ENCODE results near the gene DNASE1L2. TPM values are rescaled to one million over a fixed set of nuclear protein-coding genes. Genes with fewer than 3 reads are reported as not detected.

The DNASE1L2 gene
- total and polyA plus RNA-seq, 2 experiments from 2014 or later = 0.23 to 0.80 TPM

DNA sequence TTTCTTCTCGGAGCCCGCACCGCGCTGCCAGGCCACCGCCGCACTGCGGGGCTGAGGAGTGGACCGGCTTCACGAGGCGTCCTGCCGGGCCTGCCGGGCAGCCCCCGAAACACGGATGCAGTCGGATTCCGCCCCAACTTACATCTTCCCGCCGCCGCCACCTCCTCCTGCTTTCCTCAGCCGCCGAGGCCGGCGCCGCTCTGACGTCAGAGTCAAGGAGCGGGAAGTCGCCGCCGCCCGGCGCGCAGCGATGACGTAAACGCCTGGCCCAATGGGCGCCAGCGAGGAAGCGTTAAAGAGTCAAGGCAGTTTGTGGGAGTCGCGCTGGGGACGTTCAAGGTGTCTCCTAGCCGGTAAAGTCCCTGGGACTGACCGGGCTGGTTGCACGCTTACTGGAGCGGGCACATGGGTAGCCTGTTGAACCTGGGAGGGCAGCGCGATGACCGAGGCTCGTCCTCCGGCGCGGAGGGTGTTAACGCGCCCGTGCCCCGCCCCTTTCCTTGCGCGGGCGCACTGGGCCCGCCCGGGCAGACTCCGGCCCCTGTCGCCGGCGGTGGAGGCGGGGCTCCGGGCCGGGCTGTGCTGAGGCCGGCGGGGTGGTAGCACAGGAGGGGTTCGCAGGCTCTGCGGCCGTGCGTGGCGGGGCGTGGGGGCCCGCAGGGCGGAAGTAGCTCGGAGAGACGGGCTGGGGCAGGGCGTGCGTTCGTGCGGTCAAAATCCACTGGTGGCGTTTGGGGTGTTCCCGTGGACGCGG, 31.8 kb downstream of the DNASE1L2 start, which contains the start of gene RNPS1:
TSS of gene RNPS1 (minus strand) at position 214 of the 754 bp plus-strand sequence. CDS start 3,483 bp downstream, outside the sequence.
- peak within 1 kb of the TSS; percentile 62 for H3K4me3 ChIP-seq
- peak within 1 kb of the TSS; percentile 56 for H2AFZ ChIP-seq
- TF ChIP-seq, protein P1, sequence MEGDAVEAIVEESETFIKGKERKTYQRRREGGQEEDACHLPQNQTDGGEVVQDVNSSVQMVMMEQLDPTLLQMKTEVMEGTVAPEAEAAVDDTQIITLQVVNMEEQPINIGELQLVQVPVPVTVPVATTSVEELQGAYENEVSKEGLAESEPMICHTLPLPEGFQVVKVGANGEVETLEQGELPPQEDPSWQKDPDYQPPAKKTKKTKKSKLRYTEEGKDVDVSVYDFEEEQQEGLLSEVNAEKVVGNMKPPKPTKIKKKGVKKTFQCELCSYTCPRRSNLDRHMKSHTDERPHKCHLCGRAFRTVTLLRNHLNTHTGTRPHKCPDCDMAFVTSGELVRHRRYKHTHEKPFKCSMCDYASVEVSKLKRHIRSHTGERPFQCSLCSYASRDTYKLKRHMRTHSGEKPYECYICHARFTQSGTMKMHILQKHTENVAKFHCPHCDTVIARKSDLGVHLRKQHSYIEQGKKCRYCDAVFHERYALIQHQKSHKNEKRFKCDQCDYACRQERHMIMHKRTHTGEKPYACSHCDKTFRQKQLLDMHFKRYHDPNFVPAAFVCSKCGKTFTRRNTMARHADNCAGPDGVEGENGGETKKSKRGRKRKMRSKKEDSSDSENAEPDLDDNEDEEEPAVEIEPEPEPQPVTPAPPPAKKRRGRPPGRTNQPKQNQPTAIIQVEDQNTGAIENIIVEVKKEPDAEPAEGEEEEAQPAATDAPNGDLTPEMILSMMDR (IDR thresholded peaks at IDR 0.05; ENCODE audit: poor library complexity) = no peak
- no peak for TF ChIP-seq EZH2phosphoT487 (IDR thresholded peaks at IDR 0.05; ENCODE audit: low read depth, severe bottlenecking, unreplicated experiment)
- no peak for TF ChIP-seq EZH2 (IDR thresholded peaks at IDR 0.05; ENCODE audit: borderline replicate concordance)
- no peaks in the 10 kb centered on the region for H3K36me3 ChIP-seq (replicated peaks; ENCODE audit: insufficient read depth, low read depth)
- H3K9me3 ChIP-seq (ENCODE audit: low read depth) = no peaks in the 10 kb centered on the region
- no peaks in the 10 kb centered on the region for H3K27me3 ChIP-seq
- H3K79me2 ChIP-seq = peaks cover 64% of the 10 kb centered on the region
- H4K20me1 ChIP-seq (ENCODE audit: insufficient read depth, poor library complexity, severe bottlenecking) = peaks cover 54% of the 10 kb centered on the region
- 2% methylated on average over 57 of the region's 88 CpGs for WGBS (ENCODE audit: low lambda C conversion rate, missing lambda C conversion rate)
- peaks cover 15% of the 10 kb centered on the region for H3K4me1 ChIP-seq (ENCODE audit: insufficient read depth)
- no peaks in the 10 kb centered on the region for H3K9me2 ChIP-seq (replicated peaks; ENCODE audit: insufficient read depth)
- H3K27ac ChIP-seq = peak within 1 kb of the TSS; percentile 98
- H3K4me2 ChIP-seq = peak within 1 kb of the TSS; percentile 96
- peak; percentile 98 for DNase-seq (ENCODE audit: low spot score)

DNA sequence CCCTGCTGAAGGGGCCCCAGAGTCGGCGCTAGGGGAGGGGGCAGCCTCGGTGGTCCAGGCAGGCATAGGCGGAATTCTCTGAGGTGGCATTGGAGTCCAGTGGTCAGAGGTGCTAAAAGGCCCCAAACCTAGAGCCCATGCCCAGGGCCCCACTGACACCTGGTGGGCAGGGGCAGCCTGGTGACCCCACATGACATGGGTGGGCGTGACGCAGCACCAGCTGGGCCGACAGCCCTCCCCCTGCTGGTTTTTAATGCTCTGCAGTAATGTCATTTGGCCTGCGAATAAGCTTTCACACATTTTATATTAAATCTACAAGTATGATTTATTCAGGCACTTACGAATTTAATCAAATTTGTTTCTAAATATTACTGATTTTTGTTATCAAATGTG, 33.8 kb downstream of the DNASE1L2 start:
- TF ChIP-seq, protein P1 (IDR thresholded peaks at IDR 0.05; ENCODE audit: poor library complexity) = no peak
- no peak for TF ChIP-seq EZH2phosphoT487 (IDR thresholded peaks at IDR 0.05; ENCODE audit: low read depth, severe bottlenecking, unreplicated experiment)
- no peak for TF ChIP-seq EZH2 (IDR thresholded peaks at IDR 0.05; ENCODE audit: borderline replicate concordance)
- Histone ChIP-seq H3K79me2 (peaks cover 44% of the 10 kb centered on the region), H3K36me3 (replicated peaks; ENCODE audit: insufficient read depth, low read depth) (no peaks in the 10 kb centered on the region), H3K27me3 (no peaks in the 10 kb centered on the region), H3K9me3 (ENCODE audit: low read depth) (no peaks in the 10 kb centered on the region), H2AFZ (no peak overlapping the region), H3K4me3 (no peak overlapping the region), H3K4me1 (ENCODE audit: insufficient read depth) (peaks cover 15% of the 10 kb centered on the region), H4K20me1 (ENCODE audit: insufficient read depth, poor library complexity, severe bottlenecking) (peaks cover 34% of the 10 kb centered on the region), H3K4me2 (peak overlapping the region; percentile 96), H3K9me2 (replicated peaks; ENCODE audit: insufficient read depth) (no peaks in the 10 kb centered on the region), H3K27ac (no peak overlapping the region)
- 91% methylated on average over 9 of the region's 9 CpGs for WGBS (ENCODE audit: low lambda C conversion rate, missing lambda C conversion rate)
- no peak for DNase-seq (ENCODE audit: low spot score)

DNA sequence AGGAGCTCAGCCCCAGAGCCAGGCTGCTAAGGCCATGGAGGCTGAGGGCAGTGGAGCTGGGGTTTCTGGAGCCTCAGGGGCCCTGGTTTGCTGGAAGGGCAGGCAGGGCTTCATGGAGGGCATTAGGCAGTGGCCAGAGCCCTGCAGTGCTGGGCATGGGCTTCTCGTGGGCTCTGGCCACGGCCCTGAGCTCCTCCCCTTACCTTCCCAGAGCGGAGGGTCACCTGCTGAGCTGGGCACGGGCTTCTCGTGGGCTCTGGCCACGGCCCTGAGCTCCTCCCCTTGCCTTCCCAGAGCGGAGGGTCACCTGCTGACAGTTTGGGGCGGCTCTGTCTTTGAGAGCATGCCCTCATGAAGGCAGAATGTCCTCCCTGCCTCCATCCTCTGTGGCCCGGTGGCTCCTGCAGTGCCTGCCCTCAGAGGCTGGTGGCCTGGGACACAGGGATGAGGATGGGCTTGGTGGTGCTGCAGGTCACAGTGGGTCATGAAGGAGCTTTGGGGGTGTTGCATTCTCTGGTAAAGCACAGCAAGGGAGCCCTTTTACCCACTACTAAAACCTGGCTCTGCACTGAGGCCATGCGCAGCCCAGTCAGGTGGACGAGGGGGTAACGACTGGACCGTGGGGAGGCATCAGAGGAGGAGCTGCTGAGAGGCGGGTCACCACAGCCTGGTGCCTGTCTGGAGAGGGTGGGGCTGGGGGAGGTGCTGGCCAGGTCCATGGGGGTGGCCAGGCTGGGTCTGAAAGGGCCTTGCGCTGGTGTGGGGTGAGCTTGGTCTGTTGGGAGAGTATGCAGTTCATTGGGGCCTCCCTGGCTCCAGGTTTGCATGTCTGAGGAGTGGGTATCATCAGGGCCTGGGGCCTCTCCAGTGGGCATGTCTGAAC, 34.6 kb downstream of the DNASE1L2 start:
- no peaks in the 10 kb centered on the region for H3K27me3 ChIP-seq
- H3K4me1 ChIP-seq (ENCODE audit: insufficient read depth) = peaks cover 15% of the 10 kb centered on the region
- H3K79me2 ChIP-seq = peaks cover 37% of the 10 kb centered on the region
- no peak overlapping the region for H3K4me2 ChIP-seq
- peaks cover 26% of the 10 kb centered on the region for H4K20me1 ChIP-seq (ENCODE audit: insufficient read depth, poor library complexity, severe bottlenecking)
- 84% methylated on average over 15 of the region's 15 CpGs for WGBS (ENCODE audit: low lambda C conversion rate, missing lambda C conversion rate)
- H3K9me3 ChIP-seq (ENCODE audit: low read depth) = no peaks in the 10 kb centered on the region
- no peak overlapping the region for H2AFZ ChIP-seq
- H3K36me3 ChIP-seq (replicated peaks; ENCODE audit: insufficient read depth, low read depth) = no peaks in the 10 kb centered on the region
- no peaks in the 10 kb centered on the region for H3K9me2 ChIP-seq (replicated peaks; ENCODE audit: insufficient read depth)
- no peak overlapping the region for H3K27ac ChIP-seq
- no peak for DNase-seq (ENCODE audit: low spot score)
- TF ChIP-seq, protein P1 (IDR thresholded peaks at IDR 0.05; ENCODE audit: poor library complexity) = no peak
- TF ChIP-seq EZH2 (IDR thresholded peaks at IDR 0.05; ENCODE audit: borderline replicate concordance) (no peak), EZH2phosphoT487 (IDR thresholded peaks at IDR 0.05; ENCODE audit: low read depth, severe bottlenecking, unreplicated experiment) (no peak)
- no peak overlapping the region for H3K4me3 ChIP-seq

Data from hepatocyte (in vitro differentiated cells).